Activated CD4-positive, alpha-beta T cell treated with anti-CD3 and anti-CD28 coated beads for 24 hours (primary cell): ENCODE measurements around the gene CHRDL2.

Source experiments
- DNase-seq, 2 donors: peaks; one replicate each; pipeline ENCODE4 v3.0.0-alpha.2; 2020; ENCODE audit warnings: low read depth in 2 of 2

CHRDL2 gene

DNA sequence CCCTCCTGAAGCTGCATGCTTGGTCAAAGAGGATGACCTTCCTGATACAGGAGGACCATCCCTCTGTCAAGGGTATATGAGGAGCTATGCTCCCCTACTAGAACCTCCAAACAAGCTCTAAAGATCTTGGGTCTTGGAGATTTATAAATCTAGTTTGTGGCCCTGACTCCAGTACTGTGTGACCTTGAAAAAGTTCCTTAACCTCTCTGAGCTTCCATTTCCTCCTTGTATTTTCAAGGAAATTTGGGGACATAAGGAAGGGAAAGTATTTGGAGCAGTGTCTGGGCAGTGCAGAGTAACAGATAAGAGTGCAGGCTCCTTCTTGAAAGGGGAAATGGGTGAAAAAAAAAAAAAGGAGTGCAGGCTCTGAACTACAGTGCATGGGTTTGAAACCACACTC lies 45.9 kb downstream of the CHRDL2 start:
- no peak for DNase-seq

- DNase-seq: no peak
Observed at GRCh38 chr11:74684661-74685060, 46.6 kb downstream of the CHRDL2 start.

GRCh38 chr11:74683941-74684481 lies 47.2 kb downstream of the CHRDL2 start:
- DNase-seq: no peak

GRCh38 chr11:74683279-74683871 lies 47.9 kb downstream of the CHRDL2 start:
- no peak for DNase-seq

GRCh38 chr11:74682731-74683278 lies 48.4 kb downstream of the CHRDL2 start:
- DNase-seq: no peak

DNA sequence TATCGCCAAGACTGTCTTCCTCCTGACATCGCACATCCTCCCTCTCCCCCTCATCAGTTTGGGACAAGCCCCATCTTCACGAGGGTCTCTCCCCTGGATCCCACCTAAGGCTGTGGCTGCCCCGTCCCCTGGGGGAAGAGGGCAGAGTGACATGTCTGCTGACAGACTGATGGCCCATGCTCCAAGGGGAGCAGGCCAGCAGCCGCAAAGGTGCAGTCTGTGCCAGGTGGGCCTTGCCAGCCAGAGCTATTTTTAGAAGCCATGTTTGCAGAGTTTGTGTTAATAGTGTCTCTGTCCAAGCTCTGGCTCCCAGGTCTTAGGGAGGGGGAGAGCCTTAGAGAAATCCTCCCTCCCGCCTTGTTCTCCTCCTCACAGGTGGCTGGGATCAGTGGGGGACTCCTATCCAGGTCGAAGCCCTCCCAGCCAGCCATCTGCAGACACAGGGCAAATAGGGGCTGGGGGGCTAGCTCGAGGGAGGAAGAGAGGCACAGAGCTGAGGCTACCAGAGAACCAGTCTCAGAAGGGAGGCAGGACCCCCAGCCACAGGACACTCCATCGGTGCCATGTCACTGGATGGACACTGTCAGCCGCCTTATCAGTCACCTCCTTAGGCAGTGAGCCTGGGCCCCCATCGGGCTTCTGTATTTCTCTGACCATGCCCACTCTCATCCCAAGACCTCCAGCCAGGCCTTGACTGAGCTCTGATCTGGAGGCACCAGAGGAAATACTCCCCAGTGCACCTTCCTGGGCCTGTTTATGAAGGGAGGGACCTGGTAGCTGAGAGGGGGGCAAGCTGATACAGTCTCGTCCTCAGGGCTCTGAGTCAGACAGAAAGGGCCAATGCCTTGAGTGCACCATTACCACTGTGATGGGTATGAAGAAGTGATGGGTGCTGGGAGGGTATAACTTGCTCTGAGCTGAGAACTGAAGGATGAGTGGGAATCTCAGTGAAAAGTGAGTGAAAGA lies 49.3 kb downstream of the CHRDL2 start:
- no peak for DNase-seq

DNA sequence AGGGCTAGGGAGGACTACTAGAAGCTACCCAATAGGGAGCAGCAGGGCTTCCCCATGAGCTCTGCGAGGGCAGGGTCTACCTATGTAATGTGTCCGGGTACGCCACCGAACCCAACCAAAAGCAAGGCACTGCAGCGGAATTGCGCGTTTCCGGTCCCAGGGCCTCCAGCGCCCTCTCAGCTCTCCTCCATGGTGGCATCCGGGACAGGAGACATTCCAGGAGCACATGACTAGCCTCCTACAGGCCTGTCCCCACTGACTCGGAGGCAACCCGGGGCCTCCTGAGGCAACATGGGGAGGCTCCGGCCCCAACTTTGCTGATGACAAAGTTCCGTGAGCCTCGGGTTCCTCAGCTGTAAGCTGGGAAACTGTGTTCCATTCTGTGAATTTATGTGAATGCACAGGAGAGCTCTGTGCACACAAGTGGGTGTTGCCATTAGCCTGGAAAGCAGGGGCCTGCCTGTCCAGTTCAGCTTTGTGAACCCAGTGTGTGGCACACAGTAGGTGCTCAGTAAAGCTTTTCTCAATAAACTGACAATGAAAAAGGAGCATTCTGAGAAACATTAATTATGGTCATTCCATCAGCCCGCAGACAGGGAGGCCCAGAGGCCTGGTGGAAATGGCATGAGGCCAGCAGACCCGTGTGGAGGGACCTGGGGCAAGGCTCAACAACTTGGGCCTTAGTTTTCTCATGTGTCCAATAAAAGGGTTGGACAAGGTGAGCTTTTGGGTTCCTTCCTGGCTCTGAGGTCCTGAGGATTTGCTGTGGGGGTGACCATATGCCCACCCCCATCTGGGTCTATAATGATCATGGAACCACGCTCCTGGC lies 50.3 kb downstream of the CHRDL2 start:
- no peak for DNase-seq

- no peak for DNase-seq
Observed at GRCh38 chr11:74680035-74680671, 51.1 kb downstream of the CHRDL2 start.

DNA sequence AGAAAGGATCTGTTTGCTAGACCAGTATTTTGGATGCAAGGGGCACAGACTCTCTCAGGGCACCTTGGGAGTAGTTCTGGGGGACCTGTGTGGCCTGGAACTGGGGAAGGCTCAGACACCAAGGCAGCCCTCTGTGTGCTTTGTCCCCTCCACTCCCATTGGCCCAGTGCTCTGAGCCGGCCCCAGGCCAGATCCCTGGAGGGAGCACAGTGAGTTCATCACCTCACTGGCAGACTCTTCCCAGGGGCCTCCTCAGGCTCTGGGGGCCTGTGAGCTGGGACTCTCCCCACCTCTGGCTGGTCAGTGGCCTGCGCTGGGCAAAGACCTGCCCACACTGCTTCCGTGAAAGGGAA lies 51.7 kb downstream of the CHRDL2 start:
- no peak for DNase-seq

DNA sequence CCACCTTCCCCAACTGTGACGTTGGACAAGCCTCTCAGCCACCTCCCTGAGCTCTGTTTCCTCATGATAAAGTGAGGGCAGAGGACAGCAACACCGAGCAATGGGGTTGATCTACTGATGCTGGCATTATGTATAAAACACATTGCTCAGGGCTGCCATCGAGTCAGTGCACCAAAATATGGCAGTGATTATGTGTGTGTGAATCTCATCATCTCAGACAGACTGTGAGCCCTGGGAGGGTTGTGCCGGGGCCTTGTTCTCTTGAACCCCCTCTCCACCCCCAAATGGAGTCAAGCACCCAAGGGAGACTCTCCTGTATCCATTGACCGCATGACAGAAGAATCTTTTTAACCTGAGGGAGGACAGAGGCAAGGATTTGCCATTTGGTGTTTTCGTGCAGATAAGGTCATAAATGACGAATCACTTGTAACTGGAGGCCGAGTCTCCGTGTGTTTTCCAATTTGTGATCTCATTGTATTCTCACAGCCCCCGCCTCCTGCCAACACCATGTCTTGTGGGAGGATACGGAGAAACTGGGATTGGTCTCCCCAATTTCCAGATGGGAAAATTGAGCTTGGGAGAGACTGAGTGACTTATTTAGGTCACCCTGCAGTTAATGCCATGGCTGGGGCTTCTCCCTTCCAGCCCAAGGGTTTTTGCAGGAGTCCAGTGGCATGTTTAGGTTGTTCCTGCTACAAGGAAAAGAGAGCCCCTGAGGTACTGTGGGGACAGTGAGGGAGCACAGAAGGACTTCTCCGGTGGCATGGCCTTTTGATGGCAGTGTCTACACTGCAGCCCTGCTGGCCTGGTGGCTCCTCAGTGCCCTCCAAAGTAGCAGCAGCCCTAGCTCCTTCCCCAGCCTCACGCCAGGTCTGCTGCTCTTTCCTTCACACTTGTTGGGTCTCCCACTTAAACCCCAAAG lies 52.4 kb downstream of the CHRDL2 start:
- no peak for DNase-seq

GRCh38 chr11:74678041-74678440 lies 53.2 kb downstream of the CHRDL2 start:
- DNase-seq: no peak

- DNase-seq: no peak
Observed at GRCh38 chr11:74677131-74677530, 54.1 kb downstream of the CHRDL2 start.

DNA sequence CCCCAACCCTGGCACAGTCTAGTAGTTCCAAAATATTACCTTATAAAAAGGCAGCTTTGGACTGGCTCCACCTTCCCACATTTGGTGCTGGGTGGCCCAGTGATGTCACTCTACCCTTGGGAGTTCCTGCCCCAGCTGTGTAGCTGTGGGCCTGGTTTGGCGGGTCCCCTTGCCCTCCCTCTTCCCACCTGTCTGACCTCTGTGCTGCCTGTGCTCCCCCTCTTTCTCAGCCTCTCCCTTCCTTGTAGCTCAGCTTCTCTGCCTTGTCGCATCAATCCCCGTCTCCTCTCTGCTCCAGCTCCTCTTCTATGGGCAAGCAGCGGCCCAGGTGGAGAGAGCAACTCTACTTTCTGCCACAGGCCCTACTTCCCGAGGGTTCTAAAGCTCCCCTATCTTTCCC lies 54.6 kb downstream of the CHRDL2 start:
- DNase-seq: no peak

DNA sequence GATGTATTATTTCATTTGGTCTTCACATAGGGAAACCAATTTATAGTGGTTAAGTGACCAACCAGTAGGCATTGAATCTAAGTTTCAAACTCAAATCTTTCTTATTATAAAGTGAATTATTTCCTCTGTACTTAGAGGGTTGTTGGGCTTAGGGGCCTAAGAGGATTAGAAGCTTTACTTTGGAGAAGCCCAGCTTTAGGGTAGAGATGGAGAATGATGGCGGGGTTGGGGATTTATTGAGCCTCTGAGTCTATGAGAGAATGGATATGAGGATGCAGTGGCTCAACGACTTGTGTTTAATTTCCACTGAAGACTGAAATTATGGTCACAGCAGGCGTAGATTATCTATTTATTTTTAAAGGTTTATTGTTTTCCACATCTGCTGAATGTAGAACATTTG lies 55.5 kb downstream of the CHRDL2 start:
- no peak for DNase-seq

GRCh38 chr11:74673693-74674360 lies 57.4 kb downstream of the CHRDL2 start:
- no peak for DNase-seq

DNA sequence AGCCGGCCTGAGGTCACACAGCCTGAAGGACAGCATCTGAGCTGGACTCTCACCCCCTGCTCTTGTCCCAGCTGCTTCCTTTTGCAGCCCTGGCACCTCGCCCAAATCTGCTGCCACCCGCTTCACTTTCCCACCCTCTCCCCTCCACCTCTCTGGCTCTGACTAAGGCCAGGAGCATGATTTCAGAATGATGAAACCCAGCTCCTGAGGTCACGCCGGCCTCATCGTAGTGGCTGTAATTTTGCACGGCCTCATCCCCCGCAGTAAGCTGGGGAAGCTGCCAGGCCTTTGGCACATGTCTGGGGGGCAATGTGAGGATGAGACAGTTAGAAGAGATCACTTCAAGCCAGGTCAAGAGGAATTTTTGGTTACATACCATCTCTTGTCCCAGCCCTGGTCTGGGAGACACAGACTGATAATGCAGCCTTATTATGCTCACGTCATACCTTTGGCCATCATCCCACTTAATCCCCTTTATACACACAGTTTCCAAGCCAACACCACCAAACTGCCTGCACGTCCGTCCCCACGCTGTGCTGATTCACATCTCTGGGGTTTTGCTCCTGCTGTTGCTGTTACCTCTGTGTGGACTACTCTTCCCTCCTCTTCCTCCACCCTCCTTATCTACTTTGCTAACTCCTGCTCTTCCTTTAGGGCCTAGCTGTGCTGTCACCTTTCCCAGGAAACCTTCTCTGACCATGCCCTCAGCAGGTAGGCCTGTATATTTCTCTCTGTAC lies 58.1 kb downstream of the CHRDL2 start:
- DNase-seq: no peak

- no peak for DNase-seq
Observed at GRCh38 chr11:74672332-74672955, 58.8 kb downstream of the CHRDL2 start.

GRCh38 chr11:74671520-74672196 lies 59.6 kb downstream of the CHRDL2 start:
- no peak for DNase-seq
